Measurements from ENCODE around the gene SLC41A3.
"Not testable (repeated sequence)": the region's sequence is repeated elsewhere in the genome, so short reads cannot be mapped to it uniquely, and the experiment has no call there.

Gene SLC41A3

DNA sequence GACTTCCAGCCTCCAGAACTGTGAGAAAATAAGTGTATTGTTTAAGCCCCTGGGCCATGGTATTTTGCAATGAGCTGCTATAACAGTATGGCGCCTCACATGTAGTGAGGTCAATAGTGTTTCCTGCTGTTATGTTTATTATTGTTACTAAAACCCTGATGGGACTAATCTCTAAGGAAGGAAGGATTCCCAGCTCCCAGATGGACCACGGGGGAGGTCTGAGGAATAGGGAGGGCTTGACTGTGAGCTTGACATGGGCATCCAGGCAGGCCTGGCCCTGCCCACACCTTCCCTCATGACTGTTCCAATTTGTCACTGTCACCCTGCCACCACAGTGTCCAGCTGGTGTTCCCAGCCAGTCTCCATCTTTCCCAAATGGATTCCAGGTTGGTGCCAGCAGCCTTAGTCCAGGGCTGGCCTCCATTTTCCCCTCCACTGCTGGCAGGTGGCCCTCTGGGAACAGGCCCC, 14.5 kb upstream of the SLC41A3 start:
- H3K27ac ChIP-seq = no peak overlapping the region
- TF ChIP-seq, protein P1, sequence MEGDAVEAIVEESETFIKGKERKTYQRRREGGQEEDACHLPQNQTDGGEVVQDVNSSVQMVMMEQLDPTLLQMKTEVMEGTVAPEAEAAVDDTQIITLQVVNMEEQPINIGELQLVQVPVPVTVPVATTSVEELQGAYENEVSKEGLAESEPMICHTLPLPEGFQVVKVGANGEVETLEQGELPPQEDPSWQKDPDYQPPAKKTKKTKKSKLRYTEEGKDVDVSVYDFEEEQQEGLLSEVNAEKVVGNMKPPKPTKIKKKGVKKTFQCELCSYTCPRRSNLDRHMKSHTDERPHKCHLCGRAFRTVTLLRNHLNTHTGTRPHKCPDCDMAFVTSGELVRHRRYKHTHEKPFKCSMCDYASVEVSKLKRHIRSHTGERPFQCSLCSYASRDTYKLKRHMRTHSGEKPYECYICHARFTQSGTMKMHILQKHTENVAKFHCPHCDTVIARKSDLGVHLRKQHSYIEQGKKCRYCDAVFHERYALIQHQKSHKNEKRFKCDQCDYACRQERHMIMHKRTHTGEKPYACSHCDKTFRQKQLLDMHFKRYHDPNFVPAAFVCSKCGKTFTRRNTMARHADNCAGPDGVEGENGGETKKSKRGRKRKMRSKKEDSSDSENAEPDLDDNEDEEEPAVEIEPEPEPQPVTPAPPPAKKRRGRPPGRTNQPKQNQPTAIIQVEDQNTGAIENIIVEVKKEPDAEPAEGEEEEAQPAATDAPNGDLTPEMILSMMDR (conservative IDR thresholded peaks at IDR 0.05) = no peak
- TF ChIP-seq ZFX (IDR thresholded peaks at IDR 0.05) = no peak

DNA sequence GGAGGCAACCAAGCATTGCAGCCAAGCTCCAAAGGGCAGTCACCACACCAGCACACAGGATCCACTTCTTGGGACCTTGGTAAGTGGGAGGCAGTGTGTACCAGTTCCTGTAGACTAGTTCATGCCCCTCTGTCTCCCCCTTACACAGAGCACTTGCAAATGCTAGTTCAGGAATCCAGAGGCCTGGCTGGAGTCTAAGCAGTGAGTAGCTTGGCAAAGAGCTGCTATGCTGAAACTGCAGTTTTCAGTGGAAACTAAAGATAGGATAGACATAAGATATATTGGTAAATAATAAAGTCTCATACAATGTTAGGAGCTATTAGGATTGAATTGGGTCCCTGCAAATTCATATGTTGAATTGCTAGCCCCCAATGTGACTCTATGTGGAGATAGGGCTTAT, 13.9 kb upstream of the SLC41A3 start:
- no peak overlapping the region for H3K27ac ChIP-seq
- no peak for TF ChIP-seq ZFX (IDR thresholded peaks at IDR 0.05)
- TF ChIP-seq, protein P1 (conservative IDR thresholded peaks at IDR 0.05) = no peak

DNA sequence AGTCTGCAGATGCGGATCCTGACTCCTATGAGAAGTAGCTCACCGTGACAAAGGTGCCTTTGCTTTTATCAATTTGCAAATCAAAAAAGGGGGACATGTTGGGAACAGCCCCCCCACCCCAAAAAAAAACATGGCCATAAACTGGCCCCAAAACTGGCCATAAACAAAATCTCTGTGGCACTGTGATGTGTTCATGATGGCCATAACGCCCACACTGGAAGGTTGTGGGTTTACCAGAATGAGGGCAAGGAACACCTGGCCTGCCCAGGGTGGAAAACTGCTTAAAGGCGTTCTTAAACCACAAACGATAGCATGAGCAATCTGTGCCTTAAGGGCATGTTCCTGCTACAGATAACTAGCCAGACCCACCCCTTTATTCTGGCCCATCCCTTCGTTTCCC, 12.3 kb upstream of the SLC41A3 start:
- H3K27ac ChIP-seq = not testable (repeated sequence)

DNA sequence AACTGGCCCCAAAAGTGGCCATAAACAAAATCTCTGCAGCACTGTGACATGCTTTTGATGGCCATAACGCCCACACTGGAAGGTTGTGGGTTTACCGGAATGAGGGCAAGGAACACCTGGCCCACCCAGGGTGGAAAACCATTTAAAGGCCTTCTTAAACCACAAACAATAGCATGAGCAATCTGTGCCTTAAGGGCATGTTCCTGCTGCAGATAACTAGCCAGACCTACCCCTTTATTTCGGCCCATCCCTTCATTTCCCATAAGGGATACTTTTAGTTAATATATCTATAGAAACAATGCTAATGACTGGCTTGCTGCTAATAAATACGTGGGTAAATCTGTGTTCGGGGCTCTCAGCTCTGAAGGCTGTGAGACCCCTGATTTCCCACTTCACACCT, 8.2 kb upstream of the SLC41A3 start:
- H3K27ac ChIP-seq = not testable (repeated sequence)

DNA sequence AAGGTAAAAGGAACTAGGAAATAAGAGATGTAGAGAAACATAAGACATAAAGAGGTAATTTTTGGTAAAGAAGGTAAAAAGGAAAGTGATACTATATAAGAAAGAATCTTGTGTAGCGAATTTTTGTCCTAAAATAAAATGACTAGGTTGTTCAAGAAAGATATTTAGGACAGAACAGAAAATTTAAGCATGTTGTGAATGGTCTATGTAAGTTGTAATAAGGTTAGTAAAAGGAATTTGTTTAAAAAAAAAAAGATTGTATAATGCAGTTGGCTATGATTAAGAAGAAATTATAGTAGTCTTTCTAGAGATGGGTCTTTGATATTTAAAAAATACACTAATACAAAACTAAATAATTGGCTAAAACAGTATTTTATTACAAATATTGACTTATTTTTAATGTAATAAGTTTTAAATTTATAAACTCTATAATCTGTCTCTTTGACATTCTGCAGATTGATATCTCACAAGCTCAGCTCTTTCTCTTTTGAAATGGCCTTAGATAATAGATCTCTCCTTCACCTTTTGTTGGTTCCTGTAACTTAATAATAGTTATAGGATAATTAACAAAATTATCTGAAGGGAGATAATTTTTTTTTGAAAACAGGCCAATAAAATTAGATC, 3.7 kb upstream of the SLC41A3 start:
- no peak overlapping the region for H3K27ac ChIP-seq
- no peak for TF ChIP-seq ZFX (IDR thresholded peaks at IDR 0.05)
- TF ChIP-seq, protein P1 (conservative IDR thresholded peaks at IDR 0.05) = no peak

DNA sequence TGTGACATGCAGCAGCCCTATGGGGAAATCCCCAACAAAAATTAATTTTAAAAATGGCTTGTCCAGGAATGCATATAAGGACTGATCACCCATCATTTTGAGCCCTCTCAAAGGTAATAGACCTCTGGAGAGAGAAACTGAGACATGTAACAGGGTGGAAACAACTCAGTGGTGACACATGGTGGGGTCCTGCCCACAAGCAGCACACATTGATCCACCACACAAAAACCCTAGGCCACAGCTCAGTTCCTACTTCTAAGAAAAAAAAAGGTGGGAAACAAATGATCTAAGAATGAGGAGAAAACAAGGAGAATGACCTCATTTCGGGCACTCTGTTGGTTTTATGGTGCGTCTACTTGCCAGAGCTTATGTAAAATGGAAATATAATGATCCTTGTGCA, 1.9 kb upstream of the SLC41A3 start:
- TF ChIP-seq, protein P1 (conservative IDR thresholded peaks at IDR 0.05) = no peak
- no peak for TF ChIP-seq ZFX (IDR thresholded peaks at IDR 0.05)
- no peak overlapping the region for H3K27ac ChIP-seq

DNA sequence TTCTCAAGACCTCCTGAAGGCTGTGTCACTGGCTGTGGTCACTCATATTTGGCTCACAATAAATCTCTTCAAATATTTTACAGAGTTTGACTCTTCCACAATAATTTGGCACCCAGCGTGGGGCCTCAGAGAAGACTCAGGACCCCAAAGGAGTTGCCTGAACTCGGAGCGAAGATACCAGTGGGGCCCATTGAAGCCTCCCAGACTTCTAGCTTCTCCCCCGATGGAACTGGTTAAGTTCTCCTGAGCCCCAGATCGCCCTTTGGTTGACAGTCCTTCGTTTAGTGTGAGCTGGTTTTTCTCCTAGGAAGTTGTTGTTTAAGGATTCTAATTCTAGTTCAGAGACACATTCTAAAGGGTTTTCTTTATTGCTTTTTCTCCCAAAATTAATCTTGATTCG, 1.4 kb upstream of the SLC41A3 start:
- no peak for TF ChIP-seq ZFX (IDR thresholded peaks at IDR 0.05)
- TF ChIP-seq, protein P1 (conservative IDR thresholded peaks at IDR 0.05) = no peak

DNA sequence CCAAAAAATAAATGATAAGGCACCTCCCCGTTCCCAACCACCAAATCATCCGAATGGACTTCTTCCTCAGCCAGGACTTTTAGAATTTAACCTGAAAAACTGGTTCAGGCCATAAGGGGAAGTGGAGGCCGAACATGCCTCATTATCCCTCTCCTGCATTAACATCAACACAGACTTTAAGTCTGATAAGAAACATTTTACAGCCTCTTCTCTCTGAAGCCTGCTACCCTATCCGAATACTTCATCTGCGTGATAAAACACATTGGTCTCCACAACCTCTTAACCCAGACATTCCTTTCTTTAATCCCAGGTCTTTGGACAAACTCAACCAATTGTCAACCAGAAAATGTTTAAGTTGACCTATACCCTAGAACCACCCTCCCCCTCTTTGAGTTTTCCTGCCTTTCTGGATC, 850 bp upstream of the SLC41A3 start:
- no peak for TF ChIP-seq ZFX (IDR thresholded peaks at IDR 0.05)
- TF ChIP-seq, protein P1 (conservative IDR thresholded peaks at IDR 0.05) = no peak
- no peak overlapping the region for H3K27ac ChIP-seq

More for the DNA sequence above, 1.4 kb upstream of the SLC41A3 start:
- H3K27ac ChIP-seq = no peak overlapping the region

Measured in C4-2B (cell line).